HAP-1 (cell line): Measurements from ENCODE around the gene MXD1.

Experiments used
- DNase-seq, 2 experiments: peaks; one replicate each; pipeline ENCODE4 v3.0.0-alpha.2; 2016 to 2020; ENCODE audit warnings: low spot score in 2 of 2
- H3K27me3 ChIP-seq: fragments of 250-450 bp; sonication (Bioruptor Pico); 2 replicates; pipeline ENCODE4 v1.5.1; 2020; ENCODE audit warnings: low read depth, mild to moderate bottlenecking, moderate library complexity
- H3K36me3 ChIP-seq: fragments of 250-450 bp; sonication (Bioruptor Pico); replicated peaks from 2 replicates; pipeline ENCODE4 v1.5.1; 2020; ENCODE audit warnings: mild to moderate bottlenecking
- H3K4me1 ChIP-seq: fragments of 250-450 bp; sonication (Bioruptor Pico); 2 replicates; pipeline ENCODE4 v1.5.1; 2020; ENCODE audit warnings: mild to moderate bottlenecking
- H3K4me3 ChIP-seq: fragments of 250-450 bp; sonication (Bioruptor Pico); 2 replicates; pipeline ENCODE4 v1.5.1; 2020; ENCODE audit warnings: mild to moderate bottlenecking, moderate library complexity
- H3K9me3 ChIP-seq: fragments of 250-450 bp; sonication (Bioruptor Pico); 2 replicates; pipeline ENCODE4 v1.5.1; 2020; ENCODE audit warnings: mild to moderate bottlenecking, moderate library complexity
- in situ Hi-C: fragments of 300-500 bp; cut with MboI; formaldehyde crosslinking; loops from 3 replicates; pipeline ENCODE4 v1.14.3; 2020; ENCODE audit warnings: low sequenced_read_pairs, inconsistent platforms, mixed read lengths

MXD1 gene

DNA sequence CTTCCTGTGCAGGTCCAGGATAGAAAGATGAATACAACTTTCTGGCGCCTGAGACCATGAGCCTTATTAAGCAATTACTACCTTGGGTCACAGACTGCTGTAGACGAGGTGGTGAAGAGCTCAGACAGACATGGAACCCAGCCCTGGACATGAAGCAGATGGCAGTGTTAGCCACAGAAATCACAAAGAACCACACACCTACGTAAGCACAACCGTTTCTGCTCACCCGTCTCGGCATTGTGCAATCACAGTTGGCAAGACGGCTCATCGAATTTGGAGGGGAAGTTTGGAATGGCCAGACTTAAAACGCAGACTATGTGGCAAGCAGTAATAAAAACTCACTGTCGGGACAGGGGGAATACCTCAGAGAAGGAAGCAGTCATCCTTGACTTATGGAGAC is 70.8 kb downstream of the MXD1 start:
- no peak for DNase-seq
- in situ Hi-C loops, result no loop called here
- Histone ChIP-seq H3K9me3 (no peaks in the 10 kb centered on the region), H3K4me1 (no peaks in the 10 kb centered on the region), H3K27me3 (no peaks in the 10 kb centered on the region), H3K4me3 (no peak overlapping the region), H3K36me3 (no peaks in the 10 kb centered on the region)

DNA sequence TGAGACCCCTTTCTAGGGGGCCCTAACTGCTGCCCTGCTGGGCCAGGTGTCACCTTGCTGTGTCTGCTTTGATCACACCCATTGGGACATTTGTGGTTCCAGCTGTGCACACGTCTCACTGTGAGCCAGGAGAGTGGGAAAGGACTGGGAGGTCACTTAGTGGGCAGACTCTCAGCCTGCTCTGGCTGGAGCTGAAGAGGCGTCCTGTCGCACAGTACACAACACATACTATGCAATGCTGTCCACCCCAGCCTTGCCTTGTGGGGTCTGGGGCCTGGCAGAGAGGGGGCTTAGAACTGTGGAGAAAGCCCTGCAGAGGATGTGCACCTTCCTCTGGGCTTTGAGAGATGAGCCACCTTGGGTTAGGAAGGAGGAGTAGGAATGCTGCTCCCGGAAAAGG is 71.8 kb downstream of the MXD1 start:
- H3K27me3 ChIP-seq, result no peaks in the 10 kb centered on the region
- no peaks in the 10 kb centered on the region for H3K4me1 ChIP-seq
- no peaks in the 10 kb centered on the region for H3K36me3 ChIP-seq
- H3K4me3 ChIP-seq, result no peak overlapping the region
- in situ Hi-C loops, result no loop called here
- no peak for DNase-seq
- H3K9me3 ChIP-seq, result no peaks in the 10 kb centered on the region

DNA sequence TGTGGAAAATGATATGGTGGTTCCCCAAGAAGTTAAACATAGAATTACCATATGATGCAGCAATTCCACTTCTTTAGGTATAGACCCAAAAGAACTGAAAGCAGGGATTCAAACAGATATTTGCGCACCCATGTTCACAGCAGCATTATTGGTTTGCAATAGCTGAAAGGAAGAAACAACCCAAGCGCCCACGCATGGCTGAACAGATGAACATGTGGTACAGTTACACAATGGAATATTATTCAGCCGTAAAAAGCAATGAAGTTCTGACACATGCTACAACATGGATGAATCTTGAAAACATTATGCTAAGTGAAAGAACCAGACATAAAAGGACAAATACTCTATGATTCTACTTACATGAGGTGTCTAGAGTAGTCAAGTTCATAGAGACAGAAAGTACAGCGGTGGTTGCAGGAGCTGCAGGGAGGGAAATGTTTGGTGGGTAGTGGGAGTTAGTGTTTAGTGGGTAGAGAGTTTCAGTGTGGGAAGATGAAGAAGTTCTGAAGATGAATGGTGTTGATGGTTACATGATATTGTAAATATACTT is 73.3 kb downstream of the MXD1 start:
- in situ Hi-C loops, result no loop called here
- no peaks in the 10 kb centered on the region for H3K27me3 ChIP-seq
- no peak for DNase-seq
- H3K4me1 ChIP-seq, result no peaks in the 10 kb centered on the region
- H3K36me3 ChIP-seq, result no peaks in the 10 kb centered on the region
- H3K9me3 ChIP-seq, result no peaks in the 10 kb centered on the region
- no peak overlapping the region for H3K4me3 ChIP-seq

DNA sequence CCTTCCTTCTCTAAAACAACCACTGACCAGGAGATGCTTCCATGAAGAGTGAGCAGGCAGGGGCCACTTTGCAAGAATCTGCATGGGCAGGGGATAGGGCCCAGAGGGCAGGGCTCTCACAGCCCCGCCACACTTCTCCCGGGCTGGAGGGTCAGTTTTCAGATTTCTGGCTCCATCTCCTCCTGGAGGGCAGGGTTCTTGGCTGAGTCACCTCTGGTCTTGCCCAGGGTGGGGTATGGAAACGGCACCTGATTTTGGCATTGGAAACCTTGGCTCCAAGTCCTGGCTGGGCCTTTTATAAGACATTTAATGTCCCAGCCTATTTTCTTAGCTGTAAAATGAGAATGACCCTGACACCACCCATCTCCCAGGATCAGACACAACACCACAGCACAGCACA is 74.1 kb downstream of the MXD1 start:
- no peaks in the 10 kb centered on the region for H3K36me3 ChIP-seq
- in situ Hi-C loops, result no loop called here
- no peaks in the 10 kb centered on the region for H3K4me1 ChIP-seq
- no peak for DNase-seq
- no peaks in the 10 kb centered on the region for H3K9me3 ChIP-seq
- H3K27me3 ChIP-seq, result no peaks in the 10 kb centered on the region
- H3K4me3 ChIP-seq, result no peak overlapping the region

DNA sequence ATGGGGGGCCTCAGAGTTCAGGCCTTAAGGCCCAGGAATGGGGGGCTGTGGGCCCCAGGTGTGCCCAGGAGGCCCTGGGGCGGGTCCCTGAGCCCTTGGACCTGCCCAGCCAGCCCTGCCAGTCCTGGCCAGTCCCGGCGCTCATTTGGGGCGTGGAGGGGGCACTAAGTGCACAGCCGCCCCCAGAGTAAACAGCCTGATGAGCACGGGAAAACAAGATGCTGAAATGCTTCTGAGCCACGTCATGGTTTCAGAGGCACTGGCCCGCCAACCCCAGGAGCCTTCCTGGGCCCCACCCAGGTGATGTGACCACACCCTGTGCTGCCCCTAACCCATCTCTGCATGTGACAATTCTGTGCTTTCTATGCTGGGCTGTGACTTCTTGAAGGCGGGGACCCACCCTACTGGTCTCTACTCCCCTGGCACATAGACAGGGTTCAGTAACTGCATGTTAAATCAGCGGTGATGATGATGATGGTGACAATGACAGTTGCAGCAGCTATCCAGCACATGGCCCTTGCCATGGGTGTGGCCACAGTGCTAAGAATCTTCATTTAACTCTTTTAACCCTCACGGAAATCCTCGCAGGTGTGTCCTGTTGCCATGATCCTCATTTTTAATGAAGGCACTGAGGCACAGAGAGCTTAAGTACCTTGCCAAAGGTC is 74.7 kb downstream of the MXD1 start:
- no peak overlapping the region for H3K4me3 ChIP-seq
- in situ Hi-C loops, result no loop called here
- H3K4me1 ChIP-seq, result no peaks in the 10 kb centered on the region

More for the DNA sequence above, 74.7 kb downstream of the MXD1 start:
- Histone ChIP-seq H3K36me3 (no peaks in the 10 kb centered on the region), H3K9me3 (no peaks in the 10 kb centered on the region), H3K27me3 (no peaks in the 10 kb centered on the region)
- no peak for DNase-seq
